ENCODE results near the gene TP63. TPM values are rescaled to one million over a fixed set of nuclear protein-coding genes. Genes with fewer than 3 reads are reported as not detected.

Gene TP63
- polyA plus RNA-seq, 3 donors = 1.5 to 2.0 (median 2.0) TPM

- no peak for DNase-seq
Observed at GRCh38 chr3:189809583-189809982, 178.4 kb downstream of the TP63 start.

- DNase-seq = no peak
Observed at GRCh38 chr3:189812806-189813465, 181.7 kb downstream of the TP63 start.

- no peak for DNase-seq
Observed at GRCh38 chr3:189813647-189814240, 182.6 kb downstream of the TP63 start.

- no peak for DNase-seq
Observed at GRCh38 chr3:189820365-189820720, 189.2 kb downstream of the TP63 start.

- DNase-seq = no peak
Observed at GRCh38 chr3:189821262-189821661, 190.1 kb downstream of the TP63 start.

- DNase-seq = no peak
Observed at GRCh38 chr3:189822726-189823125, 191.5 kb downstream of the TP63 start.

- DNase-seq = no peak
Observed at GRCh38 chr3:189824629-189825312, 193.6 kb downstream of the TP63 start.

GRCh38 chr3:189826566-189826965, 195.4 kb downstream of the TP63 start:
- DNase-seq = no peak

GRCh38 chr3:189827108-189827507, 195.9 kb downstream of the TP63 start:
- no peak for DNase-seq

- DNase-seq = no peak
Observed at GRCh38 chr3:189830401-189830800, 199.2 kb downstream of the TP63 start.

GRCh38 chr3:189833266-189833665, 202.1 kb downstream of the TP63 start:
- DNase-seq = no peak

GRCh38 chr3:189833996-189834395, 202.8 kb downstream of the TP63 start:
- DNase-seq = no peak

GRCh38 chr3:189834462-189834861, 203.3 kb downstream of the TP63 start:
- no peak for DNase-seq

- DNase-seq = no peak
Observed at GRCh38 chr3:189836795-189837194, 205.6 kb downstream of the TP63 start.

GRCh38 chr3:189838291-189838690, 207.1 kb downstream of the TP63 start:
- DNase-seq = no peak

- DNase-seq = no peak
Observed at GRCh38 chr3:189839576-189839975, 208.4 kb downstream of the TP63 start.

GRCh38 chr3:189841473-189842205, 210.4 kb downstream of the TP63 start:
- DNase-seq = no peak

- no peak for DNase-seq
Observed at GRCh38 chr3:189842681-189843602, 211.8 kb downstream of the TP63 start.

GRCh38 chr3:189845069-189845468, 213.9 kb downstream of the TP63 start:
- DNase-seq = no peak

- DNase-seq = no peak
Observed at GRCh38 chr3:189848395-189849040, 217.3 kb downstream of the TP63 start.

- DNase-seq = no peak
Observed at GRCh38 chr3:189849262-189849661, 218.1 kb downstream of the TP63 start.

Measured in renal pelvis (tissue), 4 donors.